ENCODE data around the gene XK.
"Not testable (repeated sequence)": the region's sequence is repeated elsewhere in the genome, so short reads cannot be mapped to it uniquely, and the experiment has no call there.

DNA sequence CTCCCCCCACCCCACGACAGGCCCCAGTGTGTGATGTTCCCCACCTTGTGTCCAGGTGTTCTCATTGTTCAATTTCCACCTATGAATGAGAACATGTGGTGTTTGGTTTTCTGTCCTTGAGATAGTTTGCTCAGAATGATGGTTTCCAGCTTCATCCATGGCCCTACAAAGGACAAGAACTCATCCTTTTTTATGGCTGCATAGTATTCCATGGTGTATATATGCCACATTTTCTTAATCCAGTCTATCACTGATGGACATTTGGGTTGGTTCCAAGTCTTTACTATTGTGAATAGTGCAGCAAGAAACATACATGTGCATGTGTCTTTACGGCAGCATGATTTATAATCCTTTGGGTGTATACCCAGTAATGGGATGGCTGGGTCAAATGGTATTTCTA is 34.7 kb upstream of the XK start:
- TF ChIP-seq, protein P1, sequence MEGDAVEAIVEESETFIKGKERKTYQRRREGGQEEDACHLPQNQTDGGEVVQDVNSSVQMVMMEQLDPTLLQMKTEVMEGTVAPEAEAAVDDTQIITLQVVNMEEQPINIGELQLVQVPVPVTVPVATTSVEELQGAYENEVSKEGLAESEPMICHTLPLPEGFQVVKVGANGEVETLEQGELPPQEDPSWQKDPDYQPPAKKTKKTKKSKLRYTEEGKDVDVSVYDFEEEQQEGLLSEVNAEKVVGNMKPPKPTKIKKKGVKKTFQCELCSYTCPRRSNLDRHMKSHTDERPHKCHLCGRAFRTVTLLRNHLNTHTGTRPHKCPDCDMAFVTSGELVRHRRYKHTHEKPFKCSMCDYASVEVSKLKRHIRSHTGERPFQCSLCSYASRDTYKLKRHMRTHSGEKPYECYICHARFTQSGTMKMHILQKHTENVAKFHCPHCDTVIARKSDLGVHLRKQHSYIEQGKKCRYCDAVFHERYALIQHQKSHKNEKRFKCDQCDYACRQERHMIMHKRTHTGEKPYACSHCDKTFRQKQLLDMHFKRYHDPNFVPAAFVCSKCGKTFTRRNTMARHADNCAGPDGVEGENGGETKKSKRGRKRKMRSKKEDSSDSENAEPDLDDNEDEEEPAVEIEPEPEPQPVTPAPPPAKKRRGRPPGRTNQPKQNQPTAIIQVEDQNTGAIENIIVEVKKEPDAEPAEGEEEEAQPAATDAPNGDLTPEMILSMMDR (conservative IDR thresholded peaks at IDR 0.05; ENCODE audit: low read depth, low read length), result not testable (repeated sequence)
- not testable (repeated sequence) for TF ChIP-seq EZH2 (IDR thresholded peaks at IDR 0.05; ENCODE audit: borderline replicate concordance, low read depth, low read length, poor library complexity, severe bottlenecking)
